ENCODE data around the gene ERGIC3. TPM values are rescaled to one million over a fixed set of nuclear protein-coding genes. Genes with fewer than 3 reads are reported as not detected.

The ERGIC3 gene
- total and polyA plus RNA-seq, 2 donors (not counting 1 experiment from before 2014, with no cell fraction given), result 191 to 254 TPM

DNA sequence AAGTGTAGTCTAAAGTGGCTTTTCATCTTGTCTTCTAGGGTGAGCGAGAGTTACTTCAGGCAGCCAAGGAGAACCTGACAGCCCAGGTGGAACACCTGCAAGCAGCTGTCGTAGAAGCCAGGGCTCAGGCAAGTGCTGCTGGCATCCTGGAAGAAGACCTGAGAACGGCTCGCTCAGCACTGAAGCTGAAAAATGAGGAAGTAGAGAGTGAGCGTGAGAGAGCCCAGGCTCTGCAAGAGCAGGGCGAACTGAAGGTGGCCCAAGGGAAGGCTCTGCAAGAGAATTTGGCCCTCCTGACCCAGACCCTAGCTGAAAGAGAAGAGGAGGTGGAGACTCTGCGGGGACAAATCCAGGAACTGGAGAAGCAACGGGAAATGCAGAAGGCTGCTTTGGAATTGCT is 39.5 kb upstream of the ERGIC3 start:
- CTCF ChIA-PET, result interaction anchor here (0.7 to 3.5 kb wide), 10 partner anchors 8 to 490 kb away, joined by 3 to 15 read pairs (median 5); no protein-coding TSS in a partner anchor
- Histone ChIP-seq H3K4me1 (ENCODE audit: control insufficient read depth in 2 of 2, insufficient read depth in 2 of 2, low read length in 2 of 2) (peaks cover 44 to 53% of the 10 kb centered on the region in 2 donors), H3K4me3 (ENCODE audit: control extremely low read depth in 1 of 5, extremely low read depth in 1 of 5, insufficient read depth in 1 of 5, low read depth in 2 of 5, low read length in 4 of 5) (no peak overlapping the region), H2AFZ (ENCODE audit: insufficient read depth, low read depth, low read length, poor library complexity, severe bottlenecking) (no peak overlapping the region), H3K27me3 (replicated peaks in 1 of 4; ENCODE audit: control extremely low read depth in 1 of 4, control insufficient read depth in 3 of 4, insufficient read depth in 4 of 4, low read length in 3 of 4) (no peaks in the 10 kb centered on the region), H4K20me1 (ENCODE audit: control insufficient read depth, insufficient read depth, low read length, poor library complexity, severe bottlenecking) (peaks cover 55% of the 10 kb centered on the region), H3K27ac (ENCODE audit: low read length in 2 of 2) (peak overlapping the region in 1 of 2 donors; percentile 68), H3K9me3 (ENCODE audit: control extremely low read depth in 1 of 3, control insufficient read depth in 2 of 3, insufficient read depth in 1 of 3, low read length in 2 of 3) (no peaks in the 10 kb centered on the region), H3K9ac (ENCODE audit: low read length) (no peak overlapping the region), H3K36me3 (replicated peaks in 1 of 2; ENCODE audit: control extremely low read depth in 1 of 2, control insufficient read depth in 1 of 2, extremely low read depth in 1 of 2, insufficient read depth in 2 of 2, low read length in 1 of 2) (peaks cover 13 to 77% of the 10 kb centered on the region in 2 experiments), H3K79me2 (ENCODE audit: control insufficient read depth, insufficient read depth, low read length) (peaks cover 45% of the 10 kb centered on the region), H3K4me2 (replicated peaks; ENCODE audit: low read depth, low read length, poor library complexity, severe bottlenecking) (peak overlapping the region; percentile 57)
- peak overlapping the region; percentile 84 for H3K27ac Mint-ChIP-seq
- intact Hi-C loops (cut with micrococcal nuclease), result loop anchor here (1.0 kb wide), 3 partner anchors 11 to 39 kb away; no protein-coding TSS in a partner anchor
- DNase-seq (peak; percentile 86), ATAC-seq (ENCODE audit: low read depth) (peak; percentile 94)
- no peak for TF ChIP-seq EZH2 (IDR thresholded peaks at IDR 0.05; ENCODE audit: borderline replicate concordance, insufficient read depth, low read depth, low read length, poor library complexity, severe bottlenecking)
- TF ChIP-seq, protein P1, sequence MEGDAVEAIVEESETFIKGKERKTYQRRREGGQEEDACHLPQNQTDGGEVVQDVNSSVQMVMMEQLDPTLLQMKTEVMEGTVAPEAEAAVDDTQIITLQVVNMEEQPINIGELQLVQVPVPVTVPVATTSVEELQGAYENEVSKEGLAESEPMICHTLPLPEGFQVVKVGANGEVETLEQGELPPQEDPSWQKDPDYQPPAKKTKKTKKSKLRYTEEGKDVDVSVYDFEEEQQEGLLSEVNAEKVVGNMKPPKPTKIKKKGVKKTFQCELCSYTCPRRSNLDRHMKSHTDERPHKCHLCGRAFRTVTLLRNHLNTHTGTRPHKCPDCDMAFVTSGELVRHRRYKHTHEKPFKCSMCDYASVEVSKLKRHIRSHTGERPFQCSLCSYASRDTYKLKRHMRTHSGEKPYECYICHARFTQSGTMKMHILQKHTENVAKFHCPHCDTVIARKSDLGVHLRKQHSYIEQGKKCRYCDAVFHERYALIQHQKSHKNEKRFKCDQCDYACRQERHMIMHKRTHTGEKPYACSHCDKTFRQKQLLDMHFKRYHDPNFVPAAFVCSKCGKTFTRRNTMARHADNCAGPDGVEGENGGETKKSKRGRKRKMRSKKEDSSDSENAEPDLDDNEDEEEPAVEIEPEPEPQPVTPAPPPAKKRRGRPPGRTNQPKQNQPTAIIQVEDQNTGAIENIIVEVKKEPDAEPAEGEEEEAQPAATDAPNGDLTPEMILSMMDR (IDR thresholded peaks at IDR 0.05), result no peak
- POLR2A ChIA-PET, result interaction anchor here (1.6 to 2.3 kb wide), 3 partner anchors 11 to 47 kb away, joined by 4 to 7 read pairs (median 5); partner anchors contain the start of gene CEP250
- 4% methylated on average over 8 of the region's 8 CpGs for WGBS (ENCODE audit: insufficient coverage)
- peaks cover 57% of the 10 kb centered on the region for H3K4me1 Mint-ChIP-seq
- H3K27me3 Mint-ChIP-seq, result no peaks in the 10 kb centered on the region
- no peaks in the 10 kb centered on the region for H3K9me3 Mint-ChIP-seq (ENCODE audit: insufficient read depth)
- H3K4me3 Mint-ChIP-seq, result peak overlapping the region; percentile 54

DNA sequence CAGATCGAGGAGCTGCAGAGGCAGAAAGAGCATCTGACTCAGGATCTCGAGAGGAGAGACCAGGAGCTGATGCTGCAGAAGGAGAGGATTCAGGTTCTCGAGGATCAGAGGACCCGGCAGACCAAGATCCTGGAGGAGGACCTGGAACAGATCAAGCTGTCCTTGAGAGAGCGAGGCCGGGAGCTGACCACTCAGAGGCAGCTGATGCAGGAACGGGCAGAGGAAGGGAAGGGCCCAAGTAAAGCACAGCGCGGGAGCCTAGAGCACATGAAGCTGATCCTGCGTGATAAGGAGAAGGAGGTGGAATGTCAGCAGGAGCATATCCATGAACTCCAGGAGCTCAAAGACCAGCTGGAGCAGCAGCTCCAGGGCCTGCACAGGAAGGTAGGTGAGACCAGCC is 38.6 kb upstream of the ERGIC3 start:
- Histone ChIP-seq H3K79me2 (ENCODE audit: control insufficient read depth, insufficient read depth, low read length) (peaks cover 49% of the 10 kb centered on the region), H3K9me3 (ENCODE audit: control extremely low read depth in 1 of 3, control insufficient read depth in 2 of 3, insufficient read depth in 1 of 3, low read length in 2 of 3) (no peaks in the 10 kb centered on the region), H3K36me3 (replicated peaks in 1 of 2; ENCODE audit: control extremely low read depth in 1 of 2, control insufficient read depth in 1 of 2, extremely low read depth in 1 of 2, insufficient read depth in 2 of 2, low read length in 1 of 2) (peaks cover 13 to 77% of the 10 kb centered on the region in 2 experiments), H3K27ac (ENCODE audit: low read length in 2 of 2) (no peak overlapping the region), H3K4me3 (ENCODE audit: control extremely low read depth in 1 of 5, extremely low read depth in 1 of 5, insufficient read depth in 1 of 5, low read depth in 2 of 5, low read length in 4 of 5) (no peak overlapping the region), H4K20me1 (ENCODE audit: control insufficient read depth, insufficient read depth, low read length, poor library complexity, severe bottlenecking) (peaks cover 53% of the 10 kb centered on the region), H3K27me3 (replicated peaks in 1 of 4; ENCODE audit: control extremely low read depth in 1 of 4, control insufficient read depth in 3 of 4, insufficient read depth in 4 of 4, low read length in 3 of 4) (no peaks in the 10 kb centered on the region), H3K4me1 (ENCODE audit: control insufficient read depth in 2 of 2, insufficient read depth in 2 of 2, low read length in 2 of 2) (peaks cover 53 to 62% of the 10 kb centered on the region in 2 donors), H3K9ac (ENCODE audit: low read length) (no peak overlapping the region), H3K4me2 (replicated peaks; ENCODE audit: low read depth, low read length, poor library complexity, severe bottlenecking) (peak overlapping the region; percentile 57), H2AFZ (ENCODE audit: insufficient read depth, low read depth, low read length, poor library complexity, severe bottlenecking) (no peak overlapping the region)
- ATAC-seq (ENCODE audit: low read depth) (no peak), DNase-seq (no peak)
- Mint-ChIP-seq H3K4me3 (no peak overlapping the region), H3K27me3 (no peaks in the 10 kb centered on the region), H3K4me1 (peaks cover 65% of the 10 kb centered on the region), H3K27ac (peak overlapping the region; percentile 84), H3K9me3 (ENCODE audit: insufficient read depth) (no peaks in the 10 kb centered on the region)
- TF ChIP-seq, protein P1 (IDR thresholded peaks at IDR 0.05), result no peak
- ChIA-PET POLR2A (interaction anchor here (1.6 to 2.3 kb wide), 3 partner anchors 12 to 48 kb away, joined by 4 to 7 read pairs (median 5); partner anchors contain the start of gene CEP250), CTCF (interaction anchor here (1.1 to 3.5 kb wide), 7 partner anchors 7 to 56 kb away, joined by 3 to 15 read pairs (median 5); no protein-coding TSS in a partner anchor)
- WGBS (ENCODE audit: insufficient coverage), result over 99% methylated on average over 10 of the region's 10 CpGs
- intact Hi-C loops (cut with micrococcal nuclease), result no loop called here
